Erythroblast (primary cell): ENCODE data around the gene TMC1.

Experiments used
- GATA1 ChIP-seq: IDR thresholded peaks from 2 replicates; pipeline ENCODE4 v1.6.1; 2011; ENCODE audit warnings: low read depth, mild to moderate bottlenecking, control low read depth, low read length, moderate library complexity
- POLR2A ChIP-seq: IDR thresholded peaks from 2 replicates; pipeline ENCODE4 v1.6.1; 2011; ENCODE audit warnings: mild to moderate bottlenecking, low read length

- no peak for TF ChIP-seq POLR2A
- no peak for TF ChIP-seq GATA1
Measured at GRCh38 chr9:72873456-72873855, 352.0 kb downstream of the TMC1 start.
